Duodenal mucosa (tissue), 2 donors: Measurements from ENCODE around the gene TFF3.
"Not testable (repeated sequence)": the region's sequence is repeated elsewhere in the genome, so short reads cannot be mapped to it uniquely, and the experiment has no call there.

Experiments
- H3K27ac ChIP-seq: one replicate; pipeline ENCODE4 v1.7.0; 2013; ENCODE audit warnings: low read depth, low read length
- H3K27me3 ChIP-seq, 2 donors: one replicate each; pipeline ENCODE4 v1.7.0; 2013; ENCODE audit warnings: low read length in 2 of 2, control low read depth in 1 of 2; ENCODE audit not compliant: insufficient read depth in 2 of 2, control insufficient read depth in 1 of 2
- H3K36me3 ChIP-seq, 2 donors: one replicate each; pipeline ENCODE4 v1.7.0; 2013; ENCODE audit warnings: low read length in 2 of 2, control low read depth in 1 of 2; ENCODE audit not compliant: insufficient read depth in 2 of 2, control insufficient read depth in 1 of 2
- H3K4me1 ChIP-seq, 2 donors: one replicate each; pipeline ENCODE4 v1.7.0; 2013; ENCODE audit warnings: low read length in 2 of 2, control low read depth in 1 of 2; ENCODE audit not compliant: insufficient read depth in 2 of 2, control insufficient read depth in 1 of 2
- H3K4me3 ChIP-seq, 2 donors: one replicate each; pipeline ENCODE4 v1.7.0; 2013; ENCODE audit warnings: low read length in 2 of 2, low read depth in 1 of 2
- H3K9ac ChIP-seq, 2 donors: one replicate each; pipeline ENCODE4 v1.7.0; 2013; ENCODE audit warnings: low read length in 2 of 2, low read depth in 1 of 2
- H3K9me3 ChIP-seq, 2 donors: one replicate each; pipeline ENCODE4 v1.7.0; 2013; ENCODE audit warnings: low read length in 2 of 2, control low read depth in 1 of 2; ENCODE audit not compliant: control insufficient read depth in 1 of 2

Gene TFF3

GRCh38 chr21:42298657-42299056 is 16.6 kb downstream of the TFF3 start:
- H3K9ac ChIP-seq: no peak overlapping the region
- no peaks in the 10 kb centered on the region for H3K4me1 ChIP-seq
- H3K4me3 ChIP-seq: no peak overlapping the region
- no peaks in the 10 kb centered on the region for H3K36me3 ChIP-seq
- H3K9me3 ChIP-seq: no peaks in the 10 kb centered on the region
- H3K27ac ChIP-seq: no peak overlapping the region
- peaks cover 2 to 6% of the 10 kb centered on the region in 2 donors for H3K27me3 ChIP-seq

GRCh38 chr21:42298237-42298636 is 17.0 kb downstream of the TFF3 start:
- no peaks in the 10 kb centered on the region for H3K9me3 ChIP-seq
- H3K36me3 ChIP-seq: peaks cover 0 to 3% of the 10 kb centered on the region in 2 donors
- H3K4me3 ChIP-seq: no peak overlapping the region
- peaks cover 5 to 8% of the 10 kb centered on the region in 2 donors for H3K27me3 ChIP-seq
- H3K4me1 ChIP-seq: no peaks in the 10 kb centered on the region
- no peak overlapping the region for H3K27ac ChIP-seq
- H3K9ac ChIP-seq: no peak overlapping the region

DNA sequence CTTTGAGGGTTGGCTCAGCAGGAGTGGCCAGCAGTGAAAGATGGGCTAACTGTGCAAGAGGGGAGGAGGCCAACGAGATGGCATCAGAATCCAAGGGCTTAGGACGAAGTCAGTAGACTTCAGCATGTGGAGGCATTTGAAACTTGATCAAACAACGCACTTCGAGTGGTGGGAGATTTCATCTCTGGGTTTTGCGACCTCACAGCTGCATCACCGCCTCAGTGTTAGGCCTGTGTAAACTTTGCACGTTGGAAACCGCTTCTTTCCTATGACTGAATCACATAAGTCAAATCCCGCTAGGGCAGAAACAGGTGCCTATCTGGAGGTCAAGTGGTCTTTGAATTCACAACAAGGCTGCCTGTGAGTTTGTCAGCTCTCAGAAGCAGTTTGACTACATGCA is 17.8 kb downstream of the TFF3 start:
- no peak overlapping the region for H3K9ac ChIP-seq
- H3K4me3 ChIP-seq: no peak overlapping the region
- H3K27me3 ChIP-seq: peaks cover 5 to 11% of the 10 kb centered on the region in 2 donors
- peaks cover 0 to 5% of the 10 kb centered on the region in 2 donors for H3K36me3 ChIP-seq
- H3K4me1 ChIP-seq: no peaks in the 10 kb centered on the region
- H3K9me3 ChIP-seq: no peaks in the 10 kb centered on the region
- no peak overlapping the region for H3K27ac ChIP-seq

- Histone ChIP-seq H3K4me1 (no peaks in the 10 kb centered on the region), H3K36me3 (peaks cover 0 to 8% of the 10 kb centered on the region in 2 donors)
These were observed 18.7 kb downstream of the TFF3 start for GRCh38 chr21:42296501-42296900.

GRCh38 chr21:42295845-42296244 is 19.4 kb downstream of the TFF3 start:
- Histone ChIP-seq H3K4me3 (no peak overlapping the region), H3K4me1 (no peaks in the 10 kb centered on the region), H3K9ac (no peak overlapping the region), H3K36me3 (peaks cover 0 to 8% of the 10 kb centered on the region in 2 donors), H3K27ac (no peak overlapping the region), H3K27me3 (peaks cover 5 to 11% of the 10 kb centered on the region in 2 donors), H3K9me3 (no peaks in the 10 kb centered on the region)

More at GRCh38 chr21:42296501-42296900, 18.7 kb downstream of the TFF3 start:
- H3K9ac ChIP-seq: no peak overlapping the region
- H3K4me3 ChIP-seq: no peak overlapping the region
- peaks cover 5 to 11% of the 10 kb centered on the region in 2 donors for H3K27me3 ChIP-seq
- H3K9me3 ChIP-seq: no peaks in the 10 kb centered on the region
- no peak overlapping the region for H3K27ac ChIP-seq

DNA sequence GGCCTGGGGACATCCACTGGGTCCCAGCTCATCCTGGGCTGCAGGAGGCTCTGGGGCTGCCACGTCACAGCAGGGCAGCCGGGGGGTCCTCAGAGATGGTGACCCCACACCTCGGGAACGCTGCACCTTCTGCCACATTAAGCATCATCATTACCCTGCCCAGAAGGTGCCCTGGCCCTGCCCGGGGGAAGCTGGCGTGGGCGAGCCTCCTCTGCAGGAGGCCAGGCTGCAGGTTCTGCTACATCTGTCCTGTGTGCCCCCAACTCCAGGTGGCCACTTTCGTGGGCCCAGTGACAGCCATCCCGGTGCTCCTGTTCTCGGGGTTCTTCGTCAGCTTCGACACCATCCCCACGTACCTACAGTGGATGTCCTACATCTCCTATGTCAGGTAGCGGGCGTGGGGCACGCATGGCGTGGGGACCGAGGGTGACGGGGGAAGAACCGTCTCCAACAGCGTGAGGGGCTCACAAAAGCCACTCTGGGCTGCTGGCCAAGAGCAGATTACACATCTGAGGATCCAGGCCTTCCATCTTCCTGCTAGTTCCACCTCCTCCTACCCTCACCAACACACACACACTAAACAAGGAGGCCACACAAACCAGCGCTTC is 20.8 kb downstream of the TFF3 start:
- peaks cover 5 to 7% of the 10 kb centered on the region in 2 donors for H3K27me3 ChIP-seq
- no peak overlapping the region for H3K4me3 ChIP-seq

DNA sequence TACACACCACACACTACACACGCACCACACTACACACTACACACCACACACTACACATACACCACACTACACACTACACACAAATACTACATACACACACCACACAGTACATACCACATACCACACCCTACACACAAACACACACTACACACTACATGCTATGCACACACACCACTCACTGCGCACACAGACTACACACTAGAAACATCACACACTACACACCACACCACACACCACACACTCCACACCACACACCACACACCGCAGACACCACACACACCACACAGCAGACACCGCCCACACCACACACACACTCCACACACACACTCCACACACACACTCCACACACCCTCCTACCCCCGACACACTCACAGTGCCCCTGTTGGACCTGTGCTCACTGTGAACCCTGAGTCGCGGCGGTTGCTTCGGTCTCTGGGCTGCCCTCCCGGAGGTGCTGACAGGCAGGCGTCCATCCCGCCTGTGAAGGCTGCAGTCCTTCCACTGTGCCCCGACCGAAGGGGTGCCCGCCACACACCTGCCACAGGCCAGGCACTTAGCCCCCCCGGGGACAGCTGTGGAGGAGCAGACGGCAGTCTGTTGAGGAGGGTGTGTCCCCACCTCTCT is 21.4 kb downstream of the TFF3 start:
- Histone ChIP-seq H3K27ac (no peak overlapping the region), H3K9ac (no peak overlapping the region), H3K9me3 (no peaks in the 10 kb centered on the region), H3K36me3 (peaks cover 0 to 8% of the 10 kb centered on the region in 2 donors), H3K4me1 (no peaks in the 10 kb centered on the region), H3K27me3 (peaks cover 5 to 7% of the 10 kb centered on the region in 2 donors), H3K4me3 (no peak overlapping the region)

More for the DNA sequence above, 20.8 kb downstream of the TFF3 start:
- Histone ChIP-seq H3K27ac (no peak overlapping the region), H3K9ac (no peak overlapping the region), H3K4me1 (no peaks in the 10 kb centered on the region), H3K9me3 (no peaks in the 10 kb centered on the region), H3K36me3 (peaks cover 0 to 8% of the 10 kb centered on the region in 2 donors)

GRCh38 chr21:42292563-42293142 is 22.6 kb downstream of the TFF3 start:
- H3K36me3 ChIP-seq, H3K4me3 ChIP-seq, H3K4me1 ChIP-seq, H3K27ac ChIP-seq, H3K9me3 ChIP-seq, H3K9ac ChIP-seq, H3K27me3 ChIP-seq: not testable (repeated sequence)

DNA sequence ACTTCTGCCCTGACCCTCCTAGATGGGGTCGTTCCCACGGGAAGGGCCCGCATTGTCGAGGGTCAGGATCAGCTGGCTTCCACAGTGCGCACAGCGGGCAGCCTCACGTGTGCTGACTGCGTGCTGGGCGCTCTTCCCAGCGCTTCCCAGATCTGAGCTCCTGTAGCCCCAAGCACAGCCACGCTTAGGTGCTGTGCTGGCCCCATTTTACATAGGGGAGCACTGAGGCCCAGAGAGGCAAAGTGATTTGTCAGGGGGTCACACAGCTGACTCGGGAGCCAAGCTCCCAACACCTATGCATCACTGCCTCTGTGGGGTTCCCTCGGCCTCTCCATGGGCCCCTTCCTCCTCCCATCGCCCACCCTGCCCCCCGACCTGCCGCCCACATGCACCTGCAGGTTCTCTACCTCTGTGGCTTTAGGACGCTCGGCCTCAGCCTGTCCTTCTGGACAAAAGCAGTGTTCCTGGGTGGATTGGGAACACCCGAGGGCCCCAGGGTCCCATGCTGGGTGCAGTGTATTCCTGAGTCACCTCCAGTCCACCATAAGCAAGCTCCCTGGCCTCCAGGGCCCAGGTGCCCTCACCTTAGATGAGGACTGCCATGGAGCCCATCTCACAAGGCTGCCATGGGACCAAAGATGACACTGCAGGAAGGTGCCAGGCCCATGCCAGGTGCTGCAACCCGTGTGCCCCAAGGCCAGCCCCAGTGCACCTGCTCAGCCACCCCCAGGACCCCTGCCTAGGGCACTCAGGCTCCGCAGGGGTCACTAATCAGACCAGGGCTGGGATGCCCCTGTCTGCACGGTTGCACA is 23.3 kb downstream of the TFF3 start:
- H3K4me1 ChIP-seq: no peaks in the 10 kb centered on the region
- H3K36me3 ChIP-seq: peaks cover 0 to 8% of the 10 kb centered on the region in 2 donors
- no peak overlapping the region for H3K9ac ChIP-seq
- H3K27ac ChIP-seq: no peak overlapping the region
- H3K4me3 ChIP-seq: no peak overlapping the region
- no peaks in the 10 kb centered on the region for H3K9me3 ChIP-seq
- peaks cover 5 to 7% of the 10 kb centered on the region in 2 donors for H3K27me3 ChIP-seq
